Suppressor macrophage (primary cell): ENCODE results near the gene NFKBIB.
"Not testable (repeated sequence)": the region's sequence is repeated elsewhere in the genome, so short reads cannot be mapped to it uniquely, and the experiment has no call there.

ENCODE experiments used
- DNase-seq, 4 experiments: peaks; one replicate each; pipeline ENCODE4 v3.0.0-alpha.2; 2020 to 2022

NFKBIB gene

DNA sequence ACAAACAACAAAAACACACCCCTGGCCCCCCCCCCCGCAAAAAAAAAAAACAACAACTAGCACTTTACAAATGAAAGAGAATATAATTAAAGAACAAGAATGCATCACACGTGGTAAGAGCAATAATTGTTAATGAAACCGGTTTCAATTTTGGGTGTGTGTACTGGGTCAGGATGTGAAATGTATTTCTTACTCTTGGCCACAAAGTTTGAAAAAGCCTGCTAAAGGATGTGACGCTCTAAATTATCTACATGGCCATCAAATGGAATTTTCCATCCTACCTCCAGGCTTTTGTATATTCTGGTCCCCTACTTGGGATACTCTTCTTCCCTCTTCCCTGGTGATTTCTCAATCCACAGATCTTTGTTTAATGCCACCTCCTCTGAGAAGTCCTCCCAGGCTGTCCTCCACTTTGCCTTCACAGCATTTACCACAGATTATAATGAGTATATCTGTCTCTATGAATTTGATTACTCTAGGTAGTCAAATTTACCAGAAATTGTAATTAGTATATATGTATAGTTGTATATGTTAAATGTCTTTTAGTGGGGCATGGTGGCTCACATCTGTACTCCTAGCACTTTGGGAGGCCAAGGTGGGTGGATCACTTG, 28.7 kb downstream of the NFKBIB start:
- no peak for DNase-seq

DNA sequence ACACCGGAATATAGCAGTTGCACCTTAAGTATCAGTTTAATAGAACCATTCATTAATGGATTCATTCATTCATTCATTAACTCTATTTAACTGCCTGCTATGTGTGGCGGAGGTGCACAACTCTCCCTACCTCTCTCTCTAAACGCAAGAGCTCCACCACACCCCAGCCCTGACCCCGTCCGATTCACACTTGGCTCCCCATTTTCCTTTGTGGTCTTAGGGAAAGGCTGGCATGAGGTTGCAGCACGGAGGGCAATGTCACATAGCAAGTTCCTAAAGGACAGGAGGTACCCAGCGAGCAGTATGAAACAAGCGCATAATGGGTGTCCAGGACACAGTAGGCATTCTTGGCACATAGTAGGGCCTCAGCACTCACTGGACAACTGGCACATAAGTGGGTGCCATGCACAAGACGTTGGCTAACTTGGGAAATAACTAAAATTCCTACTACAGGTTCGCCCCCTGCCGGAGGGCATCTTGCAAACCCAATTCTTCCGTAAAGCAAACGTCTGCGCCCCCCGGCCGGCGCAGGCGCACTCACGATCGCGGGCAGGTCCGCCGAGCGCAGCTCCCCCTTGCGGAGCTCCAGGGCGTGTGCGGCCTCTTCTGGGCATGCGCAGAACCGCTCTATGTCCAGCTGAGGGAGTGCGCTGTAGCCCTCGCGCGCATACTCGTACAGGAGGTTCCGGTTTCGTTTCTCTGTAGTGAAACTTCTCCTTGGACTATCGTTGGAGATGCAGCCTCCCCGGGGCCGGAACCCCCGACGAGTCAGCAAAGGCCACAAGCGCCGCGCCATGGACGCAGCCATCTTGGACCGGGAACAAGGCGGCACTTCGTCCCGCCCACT, 30.4 kb downstream of the NFKBIB start, which contains the start of gene SARS2:
Gene SARS2, minus strand, starts transcription at position 835 of the 847 bp plus-strand sequence. Its CDS starts 27 bp downstream, at position 808.
- DNase-seq = peak; percentile 96 to 97 (median 97)

DNA sequence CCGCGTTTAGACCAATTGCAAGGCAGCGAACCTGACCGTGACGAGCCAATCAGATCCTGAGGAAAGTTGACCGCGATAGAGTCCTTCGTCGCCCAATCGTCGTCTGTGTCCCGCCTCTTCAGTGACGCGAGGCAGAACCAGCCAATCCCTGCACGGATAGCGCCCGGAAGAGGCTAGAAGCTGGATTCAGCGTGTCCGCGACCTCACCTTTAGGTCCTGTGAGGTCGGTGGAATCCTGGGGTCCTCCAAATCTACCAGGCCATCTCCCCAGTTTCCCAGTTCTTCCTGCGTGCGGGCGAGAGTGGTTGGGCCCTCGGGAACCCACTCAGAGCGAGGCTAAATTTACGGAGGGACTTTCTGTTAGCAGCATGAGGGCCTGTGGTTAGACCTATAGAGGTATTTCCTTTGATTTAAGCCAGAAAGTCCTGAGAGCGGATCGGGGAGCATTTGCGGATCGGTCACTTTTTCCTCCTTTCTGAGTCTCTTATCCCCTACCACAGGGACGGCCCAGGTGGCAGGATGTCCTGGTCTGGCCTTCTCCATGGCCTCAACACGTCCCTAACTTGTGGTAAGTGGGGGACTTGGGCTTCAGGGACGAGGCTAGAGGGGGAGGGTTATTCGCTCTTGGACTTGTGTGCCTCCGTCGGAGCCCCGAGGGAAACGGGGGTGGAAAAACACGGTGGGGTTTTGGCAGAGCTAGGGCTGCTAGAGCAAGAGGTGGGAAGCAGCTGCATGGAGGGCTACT, 31.2 kb downstream of the NFKBIB start, which contains the start of gene MRPS12:
Gene MRPS12, plus strand, starts transcription at position 169 of the 745 bp plus-strand sequence. Its CDS starts 351 bp downstream, at position 520.
- peak; percentile 99 to 100 (median 100) for DNase-seq

DNA sequence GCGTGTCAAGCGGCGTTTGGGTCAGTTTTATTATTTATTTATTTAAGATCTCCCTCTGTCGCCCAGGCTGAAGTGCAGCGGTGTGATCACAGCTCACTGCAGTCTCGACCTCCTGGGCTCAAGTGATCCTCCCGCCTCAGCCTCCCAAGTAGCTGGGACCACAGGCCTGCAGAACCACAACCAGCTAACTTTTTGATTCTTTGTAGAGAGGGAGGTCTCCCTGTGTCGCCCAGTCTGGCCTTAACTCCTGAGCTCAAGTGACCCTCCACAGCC, 31.7 kb downstream of the NFKBIB start:
- DNase-seq = no peak

DNA sequence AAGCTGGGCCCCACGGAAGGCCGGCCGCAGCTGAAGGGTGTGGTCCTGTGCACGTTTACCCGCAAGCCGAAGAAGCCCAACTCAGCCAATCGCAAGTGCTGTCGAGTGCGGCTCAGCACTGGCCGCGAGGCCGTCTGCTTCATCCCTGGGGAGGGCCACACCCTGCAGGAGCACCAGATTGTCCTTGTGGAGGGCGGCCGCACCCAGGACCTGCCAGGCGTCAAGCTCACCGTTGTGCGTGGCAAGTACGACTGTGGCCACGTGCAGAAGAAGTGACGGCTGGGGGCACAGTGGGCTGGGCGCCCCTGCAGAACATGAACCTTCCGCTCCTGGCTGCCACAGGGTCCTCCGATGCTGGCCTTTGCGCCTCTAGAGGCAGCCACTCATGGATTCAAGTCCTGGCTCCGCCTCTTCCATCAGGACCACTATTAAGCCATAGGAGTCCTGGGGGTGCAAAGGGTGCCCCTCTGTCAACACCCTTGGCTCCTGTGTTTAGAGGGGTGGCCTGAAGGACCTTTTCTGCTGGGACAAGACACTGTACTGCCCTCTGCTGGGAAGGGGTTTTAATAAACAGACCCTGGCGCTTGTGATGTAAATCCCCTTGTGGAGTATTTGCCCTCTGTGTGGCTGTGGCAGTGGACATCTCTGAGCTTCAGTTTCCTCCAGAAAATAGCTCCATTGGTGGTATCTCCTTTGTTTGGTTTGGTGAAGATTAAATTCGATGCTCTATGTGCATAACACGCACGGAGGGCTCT, 32.8 kb downstream of the NFKBIB start:
- DNase-seq = peak; percentile 46 to 60 (median 56)

DNA sequence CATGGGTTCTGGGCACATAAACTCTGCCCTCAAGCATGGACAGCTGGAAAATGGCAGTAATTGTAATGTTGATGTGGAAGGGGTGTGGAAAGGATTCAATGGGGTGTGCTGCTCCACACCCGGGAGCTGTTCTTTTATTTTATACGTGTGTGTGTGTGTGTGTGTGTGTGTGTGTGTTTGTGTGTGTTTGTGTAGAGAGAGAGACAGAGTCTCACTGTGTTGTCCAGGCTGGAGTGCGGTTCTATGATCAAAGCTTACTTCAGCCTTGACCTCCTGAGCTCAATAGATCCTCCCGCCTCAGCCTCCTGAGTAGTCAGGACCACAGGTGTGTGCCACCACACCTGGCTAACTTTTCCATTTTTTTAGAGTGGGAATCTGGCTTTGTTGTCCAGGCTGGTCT, 33.8 kb downstream of the NFKBIB start:
- DNase-seq = no peak

DNA sequence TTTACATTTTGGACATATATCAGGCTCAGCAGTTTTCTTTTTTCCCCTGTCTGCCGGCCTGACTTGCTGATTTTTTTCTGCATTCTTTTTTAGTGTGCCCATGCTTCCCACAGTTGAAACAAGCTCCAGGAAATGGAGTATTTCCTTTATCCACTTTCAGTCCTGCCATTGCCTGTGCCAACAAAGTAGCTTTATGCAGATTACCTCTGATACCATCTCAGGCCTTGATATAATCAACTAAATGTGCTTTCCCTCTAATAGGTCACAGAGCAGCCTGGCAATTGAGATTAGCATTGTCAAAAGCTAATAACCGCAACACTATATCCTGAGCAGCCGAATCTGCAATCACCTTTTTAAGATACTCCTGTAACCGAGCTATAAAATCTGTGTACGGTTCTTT, 40.2 kb downstream of the NFKBIB start:
- no peak for DNase-seq

DNA sequence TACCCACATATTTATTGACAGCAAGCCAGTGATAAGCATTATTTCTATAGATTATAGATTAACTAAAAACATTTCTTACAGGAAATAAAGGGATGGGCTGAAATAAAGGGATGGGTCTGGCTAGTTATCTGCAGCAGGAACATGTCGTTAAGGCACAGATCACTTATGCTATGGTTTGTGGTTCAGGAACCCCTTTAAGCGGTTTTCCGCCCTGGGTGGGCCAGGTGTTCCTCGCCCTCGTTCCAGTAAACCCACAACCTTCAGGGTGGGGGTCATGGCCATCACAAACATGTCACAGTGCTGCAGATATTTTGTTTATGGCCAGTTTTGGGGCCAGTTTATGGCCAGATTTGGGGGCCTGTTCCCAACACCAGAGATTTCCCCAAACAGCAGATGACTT, 41.7 kb downstream of the NFKBIB start:
- not testable (repeated sequence) for DNase-seq

DNA sequence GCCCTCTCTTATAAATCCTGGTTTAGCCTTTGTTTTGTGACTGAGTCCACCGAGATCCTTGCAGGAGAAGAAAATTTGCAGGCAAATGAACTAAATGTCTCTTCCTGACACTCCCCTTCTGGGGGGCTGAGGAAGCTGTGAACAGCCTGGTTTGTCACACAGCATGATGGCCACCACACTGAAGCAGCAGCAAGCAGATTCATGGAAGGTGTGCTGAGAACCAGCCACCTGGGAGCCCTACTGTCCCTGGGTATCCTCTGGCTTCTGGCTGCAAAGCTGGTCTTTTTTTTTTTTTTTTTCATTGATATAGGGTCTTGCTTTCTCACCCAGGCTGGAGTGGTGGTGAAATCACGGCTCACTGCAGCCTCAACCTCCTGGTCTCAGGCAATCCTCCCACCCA, 42.2 kb downstream of the NFKBIB start:
- DNase-seq = no peak

DNA sequence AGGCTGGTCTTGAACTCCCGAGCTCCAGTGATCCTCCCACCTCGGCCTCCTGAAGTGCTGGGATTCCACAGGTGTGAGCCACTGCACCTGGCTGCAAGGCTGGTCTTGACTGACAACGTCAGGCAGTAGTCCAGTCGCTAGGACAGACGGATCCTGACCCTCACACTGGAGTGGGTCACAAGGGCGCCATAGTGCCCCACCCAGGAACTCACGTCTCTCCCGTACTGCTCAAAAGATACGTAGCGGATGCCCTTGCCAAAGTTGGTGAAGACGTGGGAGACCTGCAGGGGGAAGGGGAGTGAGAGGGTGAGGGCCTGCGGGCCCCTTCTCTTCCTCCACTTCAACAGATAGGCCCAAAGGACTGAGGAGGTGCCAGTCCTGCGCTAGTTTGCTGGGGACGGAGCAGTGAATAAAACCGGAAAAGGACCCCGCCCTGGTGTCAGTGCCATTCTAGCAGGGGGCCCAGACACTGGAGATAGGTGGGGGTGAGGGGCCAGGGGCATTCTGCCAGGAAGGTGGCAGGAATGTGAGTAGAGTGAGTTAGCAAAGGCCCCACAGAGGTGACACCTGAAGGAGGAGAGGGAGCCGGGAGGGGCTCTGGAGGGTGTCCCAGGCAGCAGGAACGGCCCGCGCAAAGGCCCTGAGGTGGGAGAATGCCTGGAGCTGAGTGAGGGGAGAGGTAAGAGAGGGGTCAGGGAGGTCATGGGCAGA, 42.9 kb downstream of the NFKBIB start:
- no peak for DNase-seq

DNA sequence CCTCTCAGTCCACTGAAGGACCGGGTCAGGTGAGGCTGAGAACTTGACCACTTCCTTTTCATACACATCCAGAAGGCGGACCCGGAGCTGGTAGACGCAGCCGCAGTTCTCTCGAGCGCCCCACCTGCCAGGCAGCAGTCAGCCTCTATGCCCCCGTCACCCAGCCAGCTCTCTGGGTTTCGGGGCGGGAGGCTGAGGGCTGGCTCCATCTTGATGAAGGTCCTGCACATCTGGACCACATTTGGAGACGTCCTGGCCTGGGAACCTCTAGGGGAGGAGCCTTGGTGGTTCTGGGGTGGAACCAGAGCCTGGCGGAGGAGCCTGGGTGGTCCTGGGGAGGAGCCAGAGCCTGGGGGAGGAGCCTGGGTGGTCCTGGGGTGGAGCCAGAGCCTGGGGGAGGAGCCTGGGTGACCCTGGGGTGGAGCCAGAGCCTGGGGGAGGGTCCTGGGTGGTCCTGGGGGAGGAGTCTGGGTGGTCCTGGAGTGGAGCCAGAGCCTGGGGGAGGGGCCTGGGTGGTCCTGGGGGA, 45.3 kb downstream of the NFKBIB start:
- DNase-seq = no peak

DNA sequence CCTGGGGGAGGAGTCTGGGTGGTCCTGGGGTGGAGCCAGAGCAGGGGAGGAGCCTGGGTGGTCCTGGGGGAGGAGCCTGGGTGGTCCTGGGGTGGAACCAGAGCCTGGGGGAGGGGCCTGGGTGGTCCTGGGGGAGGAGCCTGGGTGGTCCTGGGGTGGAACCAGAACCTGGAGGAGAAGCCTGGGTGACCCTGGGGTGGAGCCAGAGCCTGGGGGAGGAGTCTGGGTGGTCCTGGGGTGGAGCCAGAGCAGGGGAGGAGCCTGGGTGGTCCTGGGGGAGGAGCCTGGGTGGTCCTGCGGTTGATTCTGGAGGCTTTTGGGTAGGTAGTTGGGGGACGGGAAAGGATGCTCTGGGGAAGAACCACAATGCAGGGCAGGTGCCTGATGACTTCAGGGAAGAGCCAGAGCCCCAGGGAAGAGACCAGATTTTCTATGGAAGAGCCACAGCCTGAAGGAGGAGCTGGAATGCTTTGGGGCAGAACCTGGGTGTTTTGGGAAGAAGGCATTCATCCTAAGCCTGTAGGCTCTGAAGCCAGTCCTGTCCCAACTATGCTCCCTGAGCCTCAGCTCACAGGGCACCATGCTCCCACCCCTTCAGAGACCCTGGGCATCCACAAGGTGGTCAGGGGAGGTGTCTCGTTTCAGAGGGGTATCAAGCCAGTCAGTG, 45.9 kb downstream of the NFKBIB start:
- no peak for DNase-seq

DNA sequence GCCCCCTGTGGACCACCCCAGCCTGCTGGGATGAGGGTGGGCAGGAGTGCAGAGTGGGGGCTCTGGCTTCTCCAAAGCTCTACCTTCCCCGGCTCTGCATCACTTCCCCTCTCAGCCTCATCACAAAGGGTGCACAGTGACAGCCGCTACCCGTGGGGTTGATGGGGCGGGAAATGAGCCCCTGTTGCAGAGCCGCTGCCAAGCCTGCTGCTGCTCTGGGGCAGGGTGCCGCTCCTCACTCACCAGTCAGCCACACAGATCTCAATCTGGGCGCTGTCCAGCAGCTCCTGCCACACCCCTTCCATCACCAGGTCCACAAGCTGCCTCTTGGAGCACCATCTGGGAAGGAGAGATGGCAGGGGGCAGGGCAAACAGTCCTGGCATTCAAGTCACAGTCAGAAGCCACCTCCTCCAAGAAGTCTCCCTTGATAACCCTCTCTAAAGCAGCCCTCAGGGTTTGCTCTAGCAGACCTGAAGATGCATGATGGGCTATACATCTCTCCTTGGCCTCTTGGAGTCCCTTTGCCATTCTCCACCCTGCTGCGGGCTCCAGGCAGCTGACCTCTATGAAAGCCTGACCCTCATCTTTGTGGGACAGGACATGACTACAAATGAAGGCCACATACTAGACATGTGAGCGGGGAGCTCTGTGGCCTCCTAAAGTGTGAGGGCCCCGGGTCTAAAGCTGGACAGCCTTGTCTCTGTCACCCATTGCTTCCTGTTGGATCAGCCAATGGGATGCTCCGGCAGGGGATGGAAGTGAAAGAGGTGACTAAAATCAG, 46.7 kb downstream of the NFKBIB start:
- DNase-seq = no peak

DNA sequence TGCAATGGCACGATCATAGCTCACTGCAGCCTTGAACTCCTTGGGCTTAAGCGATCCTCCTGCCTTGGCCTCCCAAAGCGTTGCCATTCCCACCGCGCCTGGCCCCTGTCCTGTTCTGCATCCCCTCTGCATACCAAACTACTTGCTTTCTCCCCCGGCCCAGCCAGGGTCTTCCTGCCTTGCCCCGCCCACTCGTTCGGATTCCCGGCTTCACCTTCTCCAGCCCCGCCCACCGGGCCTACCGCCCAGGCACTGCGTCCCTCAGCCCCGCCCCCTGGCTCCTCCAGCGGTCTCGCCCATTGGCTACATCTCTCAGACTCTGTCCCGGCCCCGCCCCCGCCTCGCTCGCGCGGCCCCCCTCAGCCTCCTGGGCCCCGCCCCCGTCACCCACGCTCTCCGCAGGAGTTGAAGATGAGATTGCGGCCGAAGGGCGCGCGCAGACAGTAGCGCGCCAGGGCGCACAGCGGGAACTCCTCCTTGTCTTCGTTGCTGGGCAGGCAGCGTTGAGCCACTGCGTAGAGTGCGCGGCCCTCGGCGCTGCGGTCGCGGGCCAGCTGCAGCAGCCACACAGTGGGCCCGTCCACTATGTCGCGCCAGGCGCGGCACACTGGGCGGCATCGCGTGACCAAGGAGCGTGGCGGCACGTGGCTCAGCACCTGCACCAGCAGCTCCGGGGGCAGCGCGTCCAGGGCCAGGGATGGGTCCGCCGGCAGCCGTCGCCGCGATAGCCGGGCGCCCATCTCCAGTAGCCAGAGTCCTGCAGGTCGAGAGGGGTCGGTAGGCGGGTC, 50.0 kb downstream of the NFKBIB start:
- DNase-seq = peak; percentile 73 to 90 (median 78)

DNA sequence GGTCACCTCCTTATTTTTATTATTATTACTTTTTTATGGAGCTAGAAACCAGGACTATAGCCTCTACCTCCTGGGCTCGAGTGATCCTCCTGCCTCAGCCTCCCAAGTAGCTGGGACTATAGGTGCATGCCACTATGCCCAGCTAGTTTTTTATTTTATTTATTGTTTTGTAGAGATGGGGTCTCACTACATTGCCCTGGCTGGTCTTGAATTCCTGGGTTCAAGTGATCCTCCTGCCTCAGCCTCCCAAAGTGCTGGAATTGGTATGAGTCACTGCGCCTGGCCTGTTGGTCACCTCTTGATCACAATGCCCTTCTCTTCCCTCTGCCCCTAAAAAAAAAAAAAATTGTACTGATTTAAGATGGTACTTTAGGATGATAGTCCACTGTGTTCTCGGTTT, 51.4 kb downstream of the NFKBIB start:
- DNase-seq = no peak

DNA sequence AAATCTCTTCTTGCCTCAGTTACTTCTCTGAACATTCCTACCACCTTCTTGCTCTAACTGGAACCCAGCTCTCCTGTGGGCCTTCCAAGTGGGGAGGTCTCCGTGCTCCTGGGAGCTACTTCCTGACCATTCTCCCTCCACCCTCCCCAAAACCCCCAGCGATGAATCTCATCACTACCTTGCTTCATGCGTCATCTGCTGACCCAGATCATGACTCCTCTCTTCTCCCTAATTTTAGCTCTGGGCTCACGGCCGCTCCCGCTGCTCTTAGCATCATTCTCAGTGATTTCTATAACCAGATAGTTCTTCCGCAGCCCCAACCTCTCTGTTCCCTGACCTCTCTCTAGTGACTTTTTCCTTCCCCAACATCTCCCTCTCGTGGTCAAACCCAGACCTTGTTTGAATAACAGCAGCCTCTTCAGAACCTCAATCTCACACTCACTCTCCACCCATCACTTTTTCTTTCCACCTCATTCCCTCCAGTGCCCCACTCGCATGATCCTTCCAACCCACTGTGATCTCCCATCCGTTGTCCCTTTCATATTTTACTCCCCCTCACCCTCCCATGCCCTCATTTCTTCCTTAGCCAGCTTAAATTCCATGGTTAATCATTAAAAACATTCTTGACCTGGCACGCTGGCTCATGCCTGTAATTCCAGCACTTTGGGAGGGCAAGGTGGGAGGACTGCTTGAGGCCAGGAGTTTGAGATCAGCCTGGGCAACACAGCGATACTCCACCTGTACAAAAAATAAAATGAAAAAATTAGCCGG, 52.8 kb downstream of the NFKBIB start:
- peak; percentile 53 to 71 (median 61) for DNase-seq

DNA sequence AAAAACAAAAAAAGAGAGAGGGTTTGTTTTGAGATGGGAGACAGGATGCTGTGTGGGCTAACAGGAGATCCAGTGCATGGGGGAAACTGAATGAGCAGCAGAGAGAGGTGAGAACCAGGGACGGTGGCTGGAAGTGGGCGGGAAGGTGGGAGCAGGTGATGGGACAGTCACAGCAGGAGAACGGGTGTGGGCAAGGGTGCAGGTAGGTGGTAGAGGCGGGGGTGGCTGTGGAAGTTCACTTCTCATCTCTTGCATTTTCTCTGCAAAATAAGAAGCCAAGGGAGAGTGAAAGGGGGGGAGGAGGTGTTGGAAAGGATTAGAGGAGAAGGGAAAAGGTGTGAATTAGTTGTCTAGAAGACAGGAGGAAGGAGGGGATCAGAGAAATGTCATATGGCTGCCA, 53.9 kb downstream of the NFKBIB start:
- no peak for DNase-seq

DNA sequence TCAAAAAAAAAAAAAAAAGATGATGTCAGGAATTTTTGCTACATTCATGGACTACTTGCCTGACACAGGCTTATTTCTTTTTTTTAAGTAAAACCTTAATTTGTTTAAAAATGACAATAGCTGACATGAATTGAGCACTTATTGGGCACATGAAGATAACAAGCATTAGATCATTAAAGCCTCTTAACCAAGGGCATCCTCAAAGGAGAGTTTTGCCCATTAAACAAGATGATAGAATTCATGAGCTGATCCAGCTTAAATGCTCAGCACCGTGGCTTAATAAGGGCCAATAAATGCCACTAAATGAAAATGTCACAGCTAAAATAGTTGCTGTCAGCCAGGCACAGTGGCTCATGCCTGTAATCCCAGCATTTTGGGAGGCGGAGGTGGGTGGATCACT, 56.5 kb downstream of the NFKBIB start:
- no peak for DNase-seq

DNA sequence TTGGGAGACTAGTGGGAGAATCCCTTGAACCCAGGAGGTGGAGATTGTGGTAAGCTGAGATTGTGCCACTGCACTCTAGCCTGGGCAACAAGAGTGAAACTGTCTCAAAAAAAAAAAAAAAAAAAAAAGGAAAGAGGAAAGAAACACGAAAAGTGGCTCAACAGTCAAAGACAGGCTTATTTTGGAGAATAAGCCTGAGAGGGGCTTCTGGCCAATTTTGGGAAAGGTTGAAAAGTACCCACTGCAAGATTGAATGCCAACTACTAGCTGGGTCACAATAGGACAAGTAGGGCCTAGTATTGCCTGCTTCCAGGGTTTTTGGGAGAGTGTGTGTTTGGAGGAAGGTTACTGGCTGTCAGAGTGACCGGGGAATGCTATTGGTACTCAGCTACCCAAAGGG, 58.5 kb downstream of the NFKBIB start:
- DNase-seq = no peak
